GM12801 (cell line): Measurements from ENCODE around the gene DLGAP3.

Experiments used
- TF ChIP-seq, protein P1 (sequence below): IDR thresholded peaks from one replicate; pipeline ENCODE4 v1.5.1; 2011; ENCODE audit warnings: control low read depth; ENCODE audit not compliant: insufficient read length; ENCODE audit errors: extremely low read depth

Gene DLGAP3

DNA sequence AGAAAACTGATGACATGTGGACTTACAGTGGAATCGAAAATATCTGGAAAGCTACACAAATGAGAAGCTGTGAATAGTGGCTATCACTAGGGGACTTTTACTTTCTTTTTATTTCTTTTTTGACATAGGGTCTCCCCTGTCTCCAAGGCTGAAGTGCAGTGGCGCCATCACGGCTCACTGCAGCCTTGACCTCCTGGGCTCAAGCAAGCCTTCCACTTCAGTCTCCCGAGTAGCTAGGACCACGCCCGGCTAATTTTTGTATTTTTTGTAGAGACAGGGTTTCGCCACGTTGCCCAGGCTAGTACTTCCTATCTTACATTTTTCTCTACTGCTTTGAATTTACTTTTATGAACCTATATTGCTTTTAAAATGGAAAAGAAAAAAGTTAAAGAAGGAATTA is 45.2 kb upstream of the DLGAP3 start:
- TF ChIP-seq, protein P1, sequence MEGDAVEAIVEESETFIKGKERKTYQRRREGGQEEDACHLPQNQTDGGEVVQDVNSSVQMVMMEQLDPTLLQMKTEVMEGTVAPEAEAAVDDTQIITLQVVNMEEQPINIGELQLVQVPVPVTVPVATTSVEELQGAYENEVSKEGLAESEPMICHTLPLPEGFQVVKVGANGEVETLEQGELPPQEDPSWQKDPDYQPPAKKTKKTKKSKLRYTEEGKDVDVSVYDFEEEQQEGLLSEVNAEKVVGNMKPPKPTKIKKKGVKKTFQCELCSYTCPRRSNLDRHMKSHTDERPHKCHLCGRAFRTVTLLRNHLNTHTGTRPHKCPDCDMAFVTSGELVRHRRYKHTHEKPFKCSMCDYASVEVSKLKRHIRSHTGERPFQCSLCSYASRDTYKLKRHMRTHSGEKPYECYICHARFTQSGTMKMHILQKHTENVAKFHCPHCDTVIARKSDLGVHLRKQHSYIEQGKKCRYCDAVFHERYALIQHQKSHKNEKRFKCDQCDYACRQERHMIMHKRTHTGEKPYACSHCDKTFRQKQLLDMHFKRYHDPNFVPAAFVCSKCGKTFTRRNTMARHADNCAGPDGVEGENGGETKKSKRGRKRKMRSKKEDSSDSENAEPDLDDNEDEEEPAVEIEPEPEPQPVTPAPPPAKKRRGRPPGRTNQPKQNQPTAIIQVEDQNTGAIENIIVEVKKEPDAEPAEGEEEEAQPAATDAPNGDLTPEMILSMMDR = no peak

DNA sequence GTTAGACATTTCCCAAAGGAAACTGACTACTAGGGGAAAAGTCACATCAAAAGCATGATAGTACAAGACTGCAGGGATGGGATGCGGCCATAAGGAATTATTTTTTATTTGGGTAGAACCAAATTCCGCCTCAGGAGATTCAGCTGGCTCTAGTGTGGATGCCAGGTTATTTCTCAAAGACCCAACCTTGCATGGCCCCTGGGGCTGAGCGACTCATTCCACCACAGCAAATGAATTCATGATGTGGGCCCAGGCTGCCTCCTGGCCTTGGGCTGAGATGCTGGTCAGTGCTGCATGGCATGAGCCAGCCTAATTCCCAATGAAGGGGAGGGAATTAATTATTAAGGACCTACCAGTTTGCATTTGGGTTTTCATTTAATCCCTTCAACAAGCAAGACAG is 43.9 kb upstream of the DLGAP3 start:
- TF ChIP-seq, protein P1 = no peak

DNA sequence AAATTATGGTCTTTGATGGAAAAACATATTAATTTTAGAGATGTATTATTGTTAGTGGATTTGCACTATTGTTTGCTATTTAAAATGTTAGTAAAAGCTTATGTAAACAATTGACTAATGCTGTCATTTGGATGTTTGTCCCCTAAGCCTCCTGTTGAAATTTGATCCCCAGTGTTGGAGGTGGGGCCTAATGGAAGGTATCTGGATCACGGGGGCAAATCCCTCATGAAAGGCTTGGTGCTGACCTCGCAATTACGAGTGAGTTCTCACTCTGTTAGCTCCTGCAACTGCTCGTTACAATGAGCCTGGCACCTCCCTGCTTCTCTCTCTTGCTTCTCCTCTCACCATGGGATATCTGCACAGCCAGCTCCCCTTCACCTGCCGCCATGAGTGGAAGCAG is 41.4 kb upstream of the DLGAP3 start:
- TF ChIP-seq, protein P1 = no peak

DNA sequence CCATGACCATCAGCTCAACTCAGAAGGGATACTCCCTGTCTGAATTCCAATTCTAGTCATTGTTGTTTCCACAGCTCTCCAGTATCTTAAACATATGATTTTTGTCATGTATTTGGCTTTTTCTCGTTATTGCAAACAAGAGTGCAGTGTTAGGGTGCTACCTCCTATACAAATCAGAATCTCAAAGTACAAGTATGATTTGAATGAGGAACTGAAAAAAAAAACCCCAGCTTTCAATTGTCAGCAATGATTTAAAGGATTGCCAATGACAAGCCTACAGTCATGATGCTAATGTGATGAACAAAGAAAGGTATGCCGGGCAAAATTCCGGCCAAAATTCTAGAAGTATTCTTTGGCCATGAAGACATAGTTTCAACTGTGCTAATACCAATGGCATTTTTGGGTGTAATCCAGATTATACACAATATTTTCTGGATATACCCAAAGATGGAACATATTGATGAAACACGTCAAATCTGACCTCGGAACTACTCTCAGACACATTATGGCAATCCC is 40.8 kb upstream of the DLGAP3 start:
- TF ChIP-seq, protein P1 = no peak

DNA sequence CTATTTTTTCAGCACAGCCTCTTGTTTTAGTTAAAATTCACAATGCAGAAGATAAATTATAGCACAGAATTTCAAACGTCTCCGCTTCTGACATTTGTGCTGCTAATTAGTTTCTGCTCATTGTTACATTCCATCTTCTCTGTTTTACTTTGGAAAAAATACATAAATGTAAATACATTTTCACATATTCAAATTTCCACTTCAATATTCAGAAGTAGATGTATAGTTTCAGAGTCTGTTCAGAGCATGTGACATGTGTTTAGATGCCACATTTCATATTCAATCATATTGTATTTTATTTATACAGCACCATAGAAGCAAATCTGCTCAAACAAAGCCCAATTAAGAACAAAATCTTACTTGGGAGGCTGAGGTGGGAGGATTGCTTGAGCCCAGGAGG is 36.1 kb upstream of the DLGAP3 start:
- TF ChIP-seq, protein P1 = no peak

DNA sequence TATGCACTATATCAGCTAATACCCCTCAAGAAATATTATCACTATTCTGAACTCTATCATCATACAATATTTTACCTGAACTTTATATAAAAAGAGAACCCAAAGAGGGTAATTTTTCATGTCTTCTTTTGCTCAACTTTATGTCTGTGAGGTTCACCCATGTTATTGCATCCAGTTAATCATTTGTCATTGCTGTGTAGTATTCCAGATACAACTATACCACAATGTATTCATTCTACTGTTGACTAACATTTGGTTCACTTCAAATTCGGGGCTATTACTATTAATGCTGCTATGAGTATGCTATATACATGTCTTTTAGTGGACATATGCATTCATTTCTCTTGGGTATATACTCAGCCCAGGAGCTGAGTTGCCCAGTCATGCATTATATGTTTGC is 21.0 kb upstream of the DLGAP3 start:
- TF ChIP-seq, protein P1 = no peak

DNA sequence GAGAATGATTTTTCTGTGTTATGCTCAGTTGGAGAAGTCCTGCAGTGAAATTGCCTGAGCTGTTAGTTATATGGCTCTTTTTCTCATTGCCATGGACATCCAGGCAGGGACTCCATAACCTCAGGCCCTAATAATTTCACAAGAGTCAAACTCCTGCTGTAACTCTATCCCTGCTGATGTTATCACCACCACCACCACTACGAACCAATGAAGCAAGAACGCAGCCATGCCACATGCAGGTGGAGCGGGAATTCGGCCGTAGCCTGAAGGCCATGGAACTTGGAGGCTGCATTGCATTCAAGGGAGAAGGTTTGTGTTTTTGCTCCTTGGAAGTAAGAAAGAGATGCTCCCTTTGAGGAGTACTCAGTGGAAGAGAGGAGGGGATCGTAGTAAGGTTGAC is 16.8 kb upstream of the DLGAP3 start:
- TF ChIP-seq, protein P1 = no peak

DNA sequence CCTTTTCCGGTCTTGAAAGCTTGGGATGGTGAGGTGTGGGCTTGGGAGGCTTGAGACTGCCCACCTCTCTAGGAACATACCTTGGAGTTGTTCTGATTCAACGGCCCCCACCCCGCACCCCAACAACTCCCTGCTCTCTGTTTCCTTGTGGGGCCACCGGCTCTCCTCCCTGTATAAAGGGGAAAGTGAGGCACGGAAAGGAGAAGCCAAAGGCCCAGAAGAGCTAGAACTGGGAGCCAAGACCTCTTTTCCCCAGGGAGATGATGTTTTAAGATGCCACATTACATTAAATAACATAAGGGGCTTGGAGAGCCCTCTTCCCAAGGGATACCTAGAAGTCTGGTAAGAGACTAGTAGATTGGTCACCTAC is 1.2 kb upstream of the DLGAP3 start:
- TF ChIP-seq, protein P1 = no peak
